HL-60/S4 treated with phorbol 12-myristate 13-acetate at 8.2 ng/mL for 4 days and 3 days (cell line): ENCODE results near the gene CDX1.
"Not testable (repeated sequence)": the region's sequence is repeated elsewhere in the genome, so short reads cannot be mapped to it uniquely, and the experiment has no call there.

Experiments used
- in situ Hi-C: fragments of 300-500 bp; cut with MboI; formaldehyde crosslinking; loops from 2 replicates; pipeline ENCODE4 v1.15.0; 2022; ENCODE audit warnings: low sequenced_read_pairs

CDX1 gene

GRCh38 chr5:150218693-150219035, 52.1 kb downstream of the CDX1 start:
- in situ Hi-C loops = loop anchor here (25.0 kb wide), 1 partner anchor 181 kb away; no protein-coding TSS in a partner anchor

- in situ Hi-C loops = loop anchor here (25.0 kb wide), 1 partner anchor 182 kb away; no protein-coding TSS in a partner anchor
These were observed 52.6 kb downstream of the CDX1 start for GRCh38 chr5:150219142-150219541.

GRCh38 chr5:150219861-150220260, 53.3 kb downstream of the CDX1 start:
- in situ Hi-C loops = loop anchor here (25.0 kb wide), 1 partner anchor 183 kb away; no protein-coding TSS in a partner anchor

- in situ Hi-C loops = loop anchor here (25.0 kb wide), 1 partner anchor 184 kb away; no protein-coding TSS in a partner anchor
These were observed 54.9 kb downstream of the CDX1 start for GRCh38 chr5:150221471-150221870.

- in situ Hi-C loops = loop anchor here (25.0 kb wide), 1 partner anchor 186 kb away; no protein-coding TSS in a partner anchor
These were observed 56.3 kb downstream of the CDX1 start for GRCh38 chr5:150222906-150223305.

- in situ Hi-C loops = loop anchor here (25.0 kb wide), 1 partner anchor 186 kb away; no protein-coding TSS in a partner anchor
These were observed 56.9 kb downstream of the CDX1 start for GRCh38 chr5:150223474-150223873.

- in situ Hi-C loops = loop anchor here (25.0 kb wide), 1 partner anchor 187 kb away; no protein-coding TSS in a partner anchor
These were observed 58.0 kb downstream of the CDX1 start for GRCh38 chr5:150224483-150225027.

GRCh38 chr5:150227036-150227435, 60.5 kb downstream of the CDX1 start:
- in situ Hi-C loops = no loop called here

- in situ Hi-C loops = no loop called here
These were observed 61.2 kb downstream of the CDX1 start for GRCh38 chr5:150227606-150228273.

- in situ Hi-C loops = no loop called here
These were observed 63.0 kb downstream of the CDX1 start for GRCh38 chr5:150229571-150229970.

- in situ Hi-C loops = no loop called here
These were observed 64.3 kb downstream of the CDX1 start for GRCh38 chr5:150230842-150231241.

- in situ Hi-C loops = not testable (repeated sequence)
These were observed 67.1 kb downstream of the CDX1 start for GRCh38 chr5:150233706-150234105.
